Mesendoderm (in vitro differentiated cells): ENCODE data around the gene SESTD1.

Experiments
- DNase-seq: peaks from one replicate; pipeline ENCODE4 v3.0.0; 2013
- H2AK5ac ChIP-seq: 2 replicates; pipeline ENCODE4 v1.6.1; 2013; ENCODE audit warnings: low read length, inconsistent platforms
- H2BK120ac ChIP-seq: 2 replicates; pipeline ENCODE4 v1.6.1; 2013; ENCODE audit warnings: low read depth, mild to moderate bottlenecking, low read length, moderate library complexity, mixed read lengths
- H2BK15ac ChIP-seq: replicated peaks from 2 replicates; pipeline ENCODE4 v1.6.1; 2013; ENCODE audit warnings: low read depth, mild to moderate bottlenecking, moderate library complexity
- H2BK5ac ChIP-seq: 2 replicates; pipeline ENCODE4 v1.6.1; 2013; ENCODE audit warnings: low read length, inconsistent platforms
- H3K18ac ChIP-seq: 2 replicates; pipeline ENCODE4 v1.6.1; 2013; ENCODE audit warnings: mild to moderate bottlenecking, low read length, mixed read lengths
- H3K23ac ChIP-seq: one replicate; pipeline ENCODE4 v1.6.1; 2013; ENCODE audit warnings: low read length
- H3K27ac ChIP-seq: 2 replicates; pipeline ENCODE4 v1.5.1; 2013; ENCODE audit warnings: low read depth, mild to moderate bottlenecking, inconsistent platforms, low read length, moderate library complexity
- H3K27me3 ChIP-seq: 2 replicates; pipeline ENCODE4 v1.6.1; 2013; ENCODE audit warnings: low read length, control low read depth, mild to moderate bottlenecking, inconsistent platforms; ENCODE audit not compliant: insufficient read depth, poor library complexity
- H3K36me3 ChIP-seq: 2 replicates; pipeline ENCODE4 v1.6.1; 2013; ENCODE audit warnings: low read length, inconsistent platforms; ENCODE audit not compliant: control insufficient read depth, insufficient read depth
- H3K4ac ChIP-seq: one replicate; pipeline ENCODE4 v1.6.1; 2013; ENCODE audit warnings: low read depth, mild to moderate bottlenecking, low read length, moderate library complexity
- H3K4me1 ChIP-seq: 2 replicates; pipeline ENCODE4 v1.6.1; 2013; ENCODE audit warnings: low read depth, low read length, inconsistent platforms; ENCODE audit not compliant: control insufficient read depth
- H3K4me2 ChIP-seq: 2 replicates; pipeline ENCODE4 v1.6.1; 2013; ENCODE audit warnings: low read length
- H3K4me3 ChIP-seq: 2 replicates; pipeline ENCODE4 v1.5.1; 2013; ENCODE audit warnings: mild to moderate bottlenecking, low read length
- H3K56ac ChIP-seq: one replicate; pipeline ENCODE4 v1.6.1; 2013; ENCODE audit warnings: low read length
- H3K79me1 ChIP-seq: 2 replicates; pipeline ENCODE4 v1.6.1; 2013; ENCODE audit warnings: low read length, inconsistent platforms
- H3K79me2 ChIP-seq: 2 replicates; pipeline ENCODE4 v1.6.1; 2013; ENCODE audit warnings: mild to moderate bottlenecking, low read length; ENCODE audit not compliant: control insufficient read depth, insufficient read depth
- H3K9ac ChIP-seq: 2 replicates; pipeline ENCODE4 v1.6.1; 2013; ENCODE audit warnings: low read length, inconsistent platforms
- H4K5ac ChIP-seq: one replicate; pipeline ENCODE4 v1.6.1; 2013; ENCODE audit warnings: low read length
- H4K8ac ChIP-seq: one replicate; pipeline ENCODE4 v1.6.1; 2013; ENCODE audit warnings: low read depth, mild to moderate bottlenecking, control low read depth, low read length, moderate library complexity
- WGBS: extraction: QIAGEN DNeasy Blood & Tissue Kit; methylation state at CpG from one replicate; pipeline ENCODE4 v1.1.7; 2013; ENCODE audit warnings: low lambda C conversion rate, missing lambda C conversion rate; ENCODE audit not compliant: insufficient coverage; ENCODE audit errors: extremely low coverage; 5-methylcytosine and 5-hydroxymethylcytosine counted together

The SESTD1 gene

DNA sequence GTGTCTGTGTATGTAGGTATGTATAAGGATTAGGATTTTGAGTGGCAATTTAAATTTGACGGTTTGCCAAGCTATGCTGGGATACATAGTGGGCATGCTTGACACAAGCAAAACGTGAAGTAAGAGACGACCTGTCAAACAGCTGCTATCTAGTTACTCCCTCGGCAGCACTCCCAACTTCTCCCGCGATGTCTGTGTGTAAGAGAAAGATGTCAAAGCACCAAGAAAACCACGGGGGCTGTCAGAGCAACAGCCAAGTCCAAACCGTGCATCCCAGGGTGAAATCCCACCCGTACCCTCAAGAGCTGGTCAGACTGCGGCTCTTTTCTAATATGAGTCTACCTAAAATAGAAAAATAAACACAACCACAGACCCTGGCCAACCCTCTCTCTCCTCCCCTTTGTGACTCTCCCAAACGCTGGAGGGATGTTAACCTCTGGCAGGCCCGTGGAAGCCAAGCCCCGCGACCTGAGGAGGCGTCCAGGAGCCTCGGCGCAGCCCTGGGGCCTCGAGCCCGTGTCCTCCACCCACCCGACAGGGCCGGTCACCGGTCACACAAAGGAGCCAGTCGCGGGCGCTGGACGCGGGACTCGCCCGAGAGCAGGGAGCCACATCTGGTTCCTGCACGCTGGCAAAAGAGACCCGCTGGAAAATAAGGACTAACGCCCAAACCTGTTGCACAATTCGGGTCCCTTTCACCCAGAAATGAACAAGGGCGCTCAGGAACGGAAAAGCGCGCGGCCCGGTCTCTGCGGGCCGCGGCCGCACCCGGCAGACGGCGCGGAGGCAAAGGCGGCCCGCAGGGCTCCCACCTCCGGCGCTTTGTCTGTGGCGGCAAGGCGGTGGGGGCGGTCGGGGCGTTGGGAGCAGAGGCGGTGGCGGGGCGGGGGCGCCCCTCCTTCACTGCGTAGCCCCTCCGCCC lies 925 bp downstream of the SESTD1 start:
- Histone ChIP-seq H3K36me3 (no peaks in the 10 kb centered on the region), H3K23ac (no peak overlapping the region), H3K27ac (no peak overlapping the region), H3K9ac (peak overlapping the region; percentile 72), H3K56ac (peak overlapping the region; percentile 87), H3K4me2 (peak overlapping the region; percentile 59), H2AK5ac (no peak overlapping the region), H3K4me3 (peak overlapping the region; percentile 56), H2BK120ac (peak overlapping the region; percentile 97), H4K8ac (peak overlapping the region; percentile 90), H3K79me2 (no peaks in the 10 kb centered on the region), H3K79me1 (peaks cover 2% of the 10 kb centered on the region), H2BK15ac (peak overlapping the region; percentile 23), H3K4ac (peak overlapping the region; percentile 17), H3K27me3 (no peaks in the 10 kb centered on the region), H4K5ac (no peak overlapping the region), H3K4me1 (no peaks in the 10 kb centered on the region), H2BK5ac (no peak overlapping the region), H3K18ac (peak overlapping the region; percentile 97)
- WGBS: no CpG with 5 or more reads among the region's 62 CpGs
- peak; percentile 64 for DNase-seq

DNA sequence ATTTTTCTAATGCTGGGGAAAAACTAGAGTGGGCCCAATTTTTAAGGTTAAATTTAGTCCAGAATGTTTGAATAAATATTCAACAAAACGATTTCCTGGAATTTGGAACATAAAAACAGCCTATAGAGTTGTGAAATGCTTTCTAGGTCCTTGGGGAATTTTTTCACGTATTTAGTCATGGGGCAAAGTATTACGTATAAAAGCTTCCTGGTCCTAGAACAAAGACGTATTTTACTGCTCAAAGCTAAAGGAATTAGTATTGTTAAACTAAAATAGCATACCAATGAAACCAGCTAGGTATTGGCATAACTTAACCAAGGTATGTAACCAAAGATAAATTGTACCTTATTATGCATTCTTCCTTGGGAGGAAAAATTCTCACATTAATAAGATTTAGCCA lies 1.6 kb downstream of the SESTD1 start:
- Histone ChIP-seq H3K79me1 (peaks cover 4% of the 10 kb centered on the region), H4K5ac (no peak overlapping the region), H3K4me1 (no peaks in the 10 kb centered on the region), H2AK5ac (no peak overlapping the region), H3K27ac (no peak overlapping the region), H3K36me3 (no peaks in the 10 kb centered on the region), H3K4me3 (no peak overlapping the region), H2BK5ac (no peak overlapping the region), H3K4ac (no peak overlapping the region), H3K56ac (no peak overlapping the region), H3K79me2 (no peaks in the 10 kb centered on the region), H2BK120ac (no peak overlapping the region), H3K27me3 (no peaks in the 10 kb centered on the region), H3K18ac (no peak overlapping the region), H3K4me2 (no peak overlapping the region), H3K9ac (no peak overlapping the region), H4K8ac (no peak overlapping the region), H2BK15ac (no peak overlapping the region), H3K23ac (no peak overlapping the region)
- WGBS: no CpG with 5 or more reads among the region's 4 CpGs
- no peak for DNase-seq

DNA sequence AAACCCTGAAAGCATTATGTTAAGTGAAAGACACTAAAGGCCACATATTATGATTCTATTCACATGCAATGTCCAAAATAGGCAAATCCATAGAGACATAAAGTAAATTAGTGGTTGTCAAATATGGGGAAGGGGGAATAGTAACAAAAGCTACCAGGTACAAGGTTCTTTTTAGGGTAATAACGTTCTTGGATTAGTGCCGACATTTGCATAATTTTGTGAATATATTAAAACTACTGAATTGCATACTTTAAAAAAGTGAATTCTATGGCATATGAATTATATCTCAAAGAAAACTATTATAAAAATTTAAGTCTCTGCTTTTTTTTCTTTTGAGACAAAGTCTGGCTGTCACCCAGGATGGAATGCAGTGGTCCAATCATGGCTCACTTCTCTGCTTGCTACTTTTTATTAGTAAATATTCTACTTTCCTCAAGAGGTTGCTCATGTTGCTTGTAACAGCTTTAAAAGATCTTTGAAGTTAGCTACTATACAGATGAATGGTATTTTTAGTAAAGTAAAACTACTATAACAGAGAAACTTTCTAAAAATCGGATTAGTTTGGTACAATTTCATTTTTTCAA lies 2.5 kb downstream of the SESTD1 start:
- Histone ChIP-seq H3K36me3 (no peaks in the 10 kb centered on the region), H4K8ac (no peak overlapping the region), H2BK120ac (no peak overlapping the region), H3K4me3 (no peak overlapping the region), H3K56ac (no peak overlapping the region), H2BK15ac (no peak overlapping the region), H3K4me2 (no peak overlapping the region), H3K27ac (no peak overlapping the region), H3K27me3 (no peaks in the 10 kb centered on the region), H3K9ac (no peak overlapping the region), H3K79me2 (no peaks in the 10 kb centered on the region), H3K79me1 (peaks cover 4% of the 10 kb centered on the region), H2AK5ac (no peak overlapping the region), H3K18ac (no peak overlapping the region), H3K4me1 (no peaks in the 10 kb centered on the region), H3K23ac (no peak overlapping the region), H2BK5ac (no peak overlapping the region), H3K4ac (no peak overlapping the region), H4K5ac (no peak overlapping the region)
- no CpG with 5 or more reads among the region's 3 CpGs for WGBS
- no peak for DNase-seq

DNA sequence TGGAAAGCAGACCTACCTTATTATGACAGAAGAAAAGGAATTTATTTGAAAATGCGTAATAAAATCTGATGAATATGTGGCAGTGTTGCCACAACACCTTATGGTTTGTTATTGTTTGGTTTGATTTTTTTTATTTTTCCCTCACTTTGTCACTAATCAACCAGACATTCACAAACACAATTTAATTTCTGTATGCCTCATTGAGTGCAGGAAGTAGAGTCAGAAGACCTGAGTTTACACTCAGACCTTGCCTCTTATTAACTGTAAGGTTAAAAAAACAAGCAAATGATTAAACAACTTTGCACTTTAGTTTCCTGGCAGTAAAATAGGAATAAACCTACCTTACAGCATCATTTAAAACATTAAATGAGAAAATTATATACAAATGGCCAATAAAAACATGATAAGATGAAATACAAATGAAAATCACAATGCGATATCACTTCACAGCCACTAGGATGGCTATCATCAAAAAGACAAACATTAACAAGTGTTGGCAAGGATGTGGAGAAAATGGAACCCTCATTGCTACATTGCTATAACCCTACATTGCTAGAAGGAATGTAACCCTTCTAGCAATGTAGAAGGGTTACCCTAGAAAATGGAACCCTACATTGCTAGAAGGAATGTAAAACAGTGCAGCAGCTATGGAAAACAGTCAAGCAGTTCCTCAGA lies 3.3 kb downstream of the SESTD1 start:
- Histone ChIP-seq H3K56ac (no peak overlapping the region), H3K27ac (no peak overlapping the region), H3K36me3 (no peaks in the 10 kb centered on the region), H4K5ac (no peak overlapping the region), H2BK5ac (no peak overlapping the region), H3K9ac (no peak overlapping the region), H3K4ac (no peak overlapping the region), H3K4me2 (no peak overlapping the region), H3K23ac (no peak overlapping the region), H3K4me3 (no peak overlapping the region), H3K27me3 (no peaks in the 10 kb centered on the region), H2BK15ac (no peak overlapping the region), H2AK5ac (no peak overlapping the region), H3K79me1 (peaks cover 4% of the 10 kb centered on the region), H4K8ac (no peak overlapping the region), H3K18ac (no peak overlapping the region), H2BK120ac (no peak overlapping the region), H3K79me2 (no peaks in the 10 kb centered on the region), H3K4me1 (no peaks in the 10 kb centered on the region)
- no peak for DNase-seq
- whole genome bisulfite sequencing: no CpG with 5 or more reads among the region's 2 CpGs

DNA sequence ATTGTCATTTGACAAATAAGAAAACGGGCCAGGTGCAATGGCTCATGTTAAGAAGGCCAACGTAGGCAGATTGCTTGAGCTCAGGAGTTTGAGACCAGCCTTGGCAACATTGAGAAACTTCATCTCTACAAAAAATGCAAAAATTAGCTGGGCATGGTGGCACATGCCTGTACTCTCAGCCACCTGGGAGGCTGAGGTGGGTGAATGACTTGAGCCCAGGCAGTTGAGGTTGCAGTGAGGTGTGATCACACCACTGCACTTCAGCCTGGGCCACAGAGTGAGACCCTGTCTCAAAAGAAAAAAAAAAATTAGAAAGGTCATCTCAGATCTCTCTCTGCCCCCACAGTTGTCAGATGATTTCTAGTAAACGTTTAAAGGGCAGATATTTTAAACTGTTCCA lies 4.4 kb downstream of the SESTD1 start:
- no peak overlapping the region for H3K4me3 ChIP-seq
- H3K56ac ChIP-seq: no peak overlapping the region
- H3K4me2 ChIP-seq: no peak overlapping the region
- no peak overlapping the region for H2BK15ac ChIP-seq
- no peaks in the 10 kb centered on the region for H3K4me1 ChIP-seq
- H4K5ac ChIP-seq: no peak overlapping the region
- no peak overlapping the region for H3K4ac ChIP-seq
- H3K36me3 ChIP-seq: no peaks in the 10 kb centered on the region
- no peak overlapping the region for H2BK5ac ChIP-seq
- H3K79me1 ChIP-seq: peaks cover 4% of the 10 kb centered on the region
- H3K79me2 ChIP-seq: no peaks in the 10 kb centered on the region
- no peak overlapping the region for H2AK5ac ChIP-seq
- H4K8ac ChIP-seq: no peak overlapping the region
- no peak overlapping the region for H3K27ac ChIP-seq
- H2BK120ac ChIP-seq: no peak overlapping the region
- H3K23ac ChIP-seq: no peak overlapping the region
- no peak for DNase-seq
- no peaks in the 10 kb centered on the region for H3K27me3 ChIP-seq
- no CpG with 5 or more reads among the region's 3 CpGs for WGBS
- H3K9ac ChIP-seq: no peak overlapping the region
- no peak overlapping the region for H3K18ac ChIP-seq
